Bone marrow (tissue), 2 donors: ENCODE measurements around the gene EFNA2.
"Not testable (repeated sequence)": the region's sequence is repeated elsewhere in the genome, so short reads cannot be mapped to it uniquely, and the experiment has no call there.

Source experiments
- DNase-seq, 2 donors: peaks; one replicate each; lab custom pipeline; 2025; lab: John Stamatoyannopoulos, UW

EFNA2 gene

DNA sequence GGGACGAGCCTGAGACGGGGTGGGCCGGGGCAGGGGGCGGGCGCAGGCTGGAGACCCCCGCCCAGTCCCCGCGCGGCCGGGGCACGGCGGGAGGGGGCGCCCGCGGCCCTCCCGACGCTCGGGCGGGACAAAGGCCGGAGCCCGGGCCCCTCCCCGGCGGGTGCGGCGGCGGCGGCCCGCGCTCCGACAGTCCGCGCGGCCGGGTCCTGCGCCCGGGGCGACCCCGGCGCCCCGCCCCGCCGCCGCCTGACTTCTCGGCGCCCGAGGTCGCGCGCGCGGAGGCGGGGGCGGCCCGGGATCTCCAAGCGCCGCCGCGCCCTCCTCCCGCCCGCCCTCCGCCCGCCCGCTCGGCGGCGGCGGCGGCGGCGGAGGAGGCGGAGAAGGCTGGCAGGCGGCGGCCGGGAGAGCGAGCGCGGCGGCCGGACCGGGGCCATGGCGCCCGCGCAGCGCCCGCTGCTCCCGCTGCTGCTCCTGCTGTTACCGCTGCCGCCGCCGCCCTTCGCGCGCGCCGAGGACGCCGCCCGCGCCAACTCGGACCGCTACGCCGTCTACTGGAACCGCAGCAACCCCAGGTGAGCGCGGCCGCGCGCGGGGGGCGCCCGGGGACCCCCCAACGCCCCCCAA is at the start of gene EFNA2:
Gene EFNA2, plus strand, starts transcription at position 137 of the 624 bp plus-strand sequence. Its CDS starts 296 bp downstream, at position 433.
- no peak for DNase-seq

DNA sequence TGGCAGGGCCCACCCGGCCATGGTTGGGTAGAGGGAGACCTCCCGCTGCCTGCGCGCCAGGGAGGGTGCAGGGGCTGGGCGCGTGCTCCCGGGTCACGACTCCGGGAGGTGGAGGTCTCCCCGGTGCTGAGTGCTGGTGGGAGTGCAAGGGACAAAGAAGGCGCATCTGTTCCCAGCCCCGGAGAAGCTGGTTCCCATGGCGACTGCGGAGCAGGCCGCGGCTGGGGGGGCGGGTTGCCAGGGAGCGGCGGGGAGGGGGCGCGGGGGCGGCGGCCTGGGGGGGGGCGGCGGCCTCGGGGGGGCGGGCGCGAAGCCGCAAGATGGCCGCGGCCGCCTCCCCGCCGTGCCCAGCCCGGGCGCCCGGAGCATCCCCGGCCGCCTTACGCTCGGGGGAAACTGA is 49.1 kb upstream of the EFNA2 start:
- no peak for DNase-seq

DNA sequence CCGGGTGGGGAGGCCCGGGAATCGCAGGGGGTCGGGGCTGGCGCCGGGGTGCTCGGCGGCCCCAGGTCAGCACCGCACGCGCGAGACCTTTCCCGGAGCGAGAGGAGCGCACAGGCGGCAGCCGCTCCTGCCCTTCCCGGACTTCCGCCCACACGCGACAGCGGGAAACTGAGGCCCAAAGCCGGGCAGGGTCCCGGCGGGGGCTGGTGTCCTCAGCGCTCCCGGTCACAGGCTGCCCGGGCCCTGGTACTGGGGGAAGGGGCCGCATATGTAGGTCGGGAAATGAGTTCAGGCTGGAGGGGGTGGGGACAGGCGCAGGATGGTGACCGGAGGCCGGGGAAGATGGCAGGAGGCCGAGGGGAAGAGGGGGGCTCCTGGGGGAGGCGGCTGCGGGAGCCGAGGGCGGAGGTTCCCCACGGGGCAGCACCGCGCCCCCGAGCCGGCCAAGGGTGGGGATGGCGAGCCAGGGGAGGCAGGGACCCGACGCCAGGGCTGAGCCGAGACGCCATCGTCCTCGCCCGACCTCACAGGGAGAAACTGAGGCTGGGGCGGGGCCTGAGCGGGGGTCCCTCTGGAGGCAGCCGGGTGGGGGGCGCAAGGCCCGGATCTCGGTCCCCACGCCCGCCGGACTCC is 48.5 kb upstream of the EFNA2 start:
- no peak for DNase-seq

DNA sequence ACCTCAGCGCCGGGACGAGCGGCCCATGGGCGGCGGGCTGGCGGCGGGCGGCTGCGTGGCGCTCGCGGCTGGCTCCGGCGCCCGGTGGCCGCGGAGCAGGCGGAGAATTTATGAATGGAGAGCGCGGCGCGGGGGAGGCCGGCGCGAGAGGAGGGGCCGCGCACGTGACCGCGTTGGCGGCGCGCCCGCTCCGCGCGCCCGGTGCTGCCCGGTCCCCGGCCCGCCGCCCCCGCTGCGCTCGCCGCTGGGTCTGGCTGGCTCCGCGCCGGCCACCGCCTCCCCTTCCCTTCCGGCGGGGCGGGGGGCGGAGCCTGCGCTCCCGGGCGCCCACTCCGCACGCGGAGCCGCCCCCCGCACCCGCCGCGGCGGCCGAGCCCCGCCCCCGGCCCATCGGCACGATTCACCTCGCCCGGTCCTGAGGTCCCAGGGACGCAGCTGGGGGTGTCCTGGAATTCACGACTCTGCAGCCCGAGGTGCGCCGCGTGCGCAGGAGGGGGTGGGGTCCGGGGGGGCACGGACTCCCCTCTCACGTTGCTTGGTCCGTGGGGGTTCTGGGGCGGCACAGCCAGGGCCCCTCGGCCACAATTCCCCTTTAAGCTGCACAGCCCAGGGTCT is 47.8 kb upstream of the EFNA2 start, which contains the start of gene CBARP:
Gene CBARP, minus strand, starts transcription at position 252 of the 615 bp plus-strand sequence. CDS start 1,905 bp downstream, outside the sequence.
- DNase-seq, result no peak

DNA sequence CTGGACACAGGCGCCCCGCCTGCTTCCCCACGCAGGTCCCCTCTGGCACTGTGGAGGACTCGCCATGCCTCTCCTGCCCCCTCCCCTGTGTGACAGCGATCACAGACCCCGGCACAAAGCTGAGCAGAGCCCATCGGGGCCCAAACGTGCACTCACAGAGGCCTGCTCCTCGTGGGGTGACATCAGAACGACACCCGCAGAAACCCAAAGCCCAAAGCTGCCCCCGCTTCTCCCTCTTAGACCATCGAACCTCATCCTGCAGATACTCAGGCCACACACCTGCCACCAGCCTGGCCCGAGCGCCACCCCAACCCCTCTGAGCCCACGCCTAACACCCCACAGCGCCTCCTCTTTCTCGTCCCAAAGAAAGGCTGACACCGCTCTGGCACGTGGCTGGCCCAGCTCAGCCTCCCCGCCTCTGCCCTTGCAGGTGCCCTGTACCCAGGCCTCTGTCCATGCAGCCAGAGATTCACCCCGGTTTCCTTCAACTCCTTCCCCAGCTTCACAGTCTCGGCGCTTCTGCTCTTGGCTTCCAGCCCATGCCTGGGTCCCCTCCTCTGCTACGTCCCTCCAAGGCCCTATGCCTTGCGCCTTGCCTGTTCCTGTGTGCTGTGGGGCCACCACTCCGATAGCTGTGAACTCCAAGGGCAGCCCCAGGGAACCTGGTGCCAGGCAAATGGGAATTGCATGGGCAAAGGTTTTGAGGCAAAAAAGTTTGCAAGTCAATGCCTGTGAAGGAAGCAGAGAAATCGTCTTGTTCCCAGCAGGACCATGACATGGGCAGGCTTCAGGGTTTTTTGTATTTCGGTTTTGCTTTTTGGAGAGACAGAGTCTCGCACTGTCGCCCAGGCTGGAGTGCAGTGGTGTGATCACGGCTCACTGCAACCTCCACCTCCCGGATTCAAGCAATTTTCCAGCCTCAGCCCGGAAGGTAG is 47.0 kb upstream of the EFNA2 start:
- DNase-seq, result no peak

DNA sequence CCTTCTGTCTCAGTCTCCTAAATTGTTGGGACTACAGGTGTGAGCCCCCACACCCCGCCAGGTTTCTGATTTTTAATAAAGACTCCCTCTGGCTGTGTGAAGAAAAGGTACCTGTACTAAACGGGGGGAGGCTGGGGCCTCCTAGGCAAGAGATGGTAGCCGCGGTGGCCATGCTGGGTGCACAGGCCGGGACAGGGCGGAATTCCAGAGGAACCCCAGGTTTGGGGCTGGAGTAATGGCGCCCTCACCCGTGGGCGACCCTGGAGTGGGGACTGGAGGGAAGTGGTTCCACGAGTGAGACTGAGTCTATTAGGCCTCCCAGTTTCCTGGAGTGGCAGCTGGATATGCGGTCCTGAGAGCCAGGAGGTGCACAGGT is 46.3 kb upstream of the EFNA2 start:
- no peak for DNase-seq

DNA sequence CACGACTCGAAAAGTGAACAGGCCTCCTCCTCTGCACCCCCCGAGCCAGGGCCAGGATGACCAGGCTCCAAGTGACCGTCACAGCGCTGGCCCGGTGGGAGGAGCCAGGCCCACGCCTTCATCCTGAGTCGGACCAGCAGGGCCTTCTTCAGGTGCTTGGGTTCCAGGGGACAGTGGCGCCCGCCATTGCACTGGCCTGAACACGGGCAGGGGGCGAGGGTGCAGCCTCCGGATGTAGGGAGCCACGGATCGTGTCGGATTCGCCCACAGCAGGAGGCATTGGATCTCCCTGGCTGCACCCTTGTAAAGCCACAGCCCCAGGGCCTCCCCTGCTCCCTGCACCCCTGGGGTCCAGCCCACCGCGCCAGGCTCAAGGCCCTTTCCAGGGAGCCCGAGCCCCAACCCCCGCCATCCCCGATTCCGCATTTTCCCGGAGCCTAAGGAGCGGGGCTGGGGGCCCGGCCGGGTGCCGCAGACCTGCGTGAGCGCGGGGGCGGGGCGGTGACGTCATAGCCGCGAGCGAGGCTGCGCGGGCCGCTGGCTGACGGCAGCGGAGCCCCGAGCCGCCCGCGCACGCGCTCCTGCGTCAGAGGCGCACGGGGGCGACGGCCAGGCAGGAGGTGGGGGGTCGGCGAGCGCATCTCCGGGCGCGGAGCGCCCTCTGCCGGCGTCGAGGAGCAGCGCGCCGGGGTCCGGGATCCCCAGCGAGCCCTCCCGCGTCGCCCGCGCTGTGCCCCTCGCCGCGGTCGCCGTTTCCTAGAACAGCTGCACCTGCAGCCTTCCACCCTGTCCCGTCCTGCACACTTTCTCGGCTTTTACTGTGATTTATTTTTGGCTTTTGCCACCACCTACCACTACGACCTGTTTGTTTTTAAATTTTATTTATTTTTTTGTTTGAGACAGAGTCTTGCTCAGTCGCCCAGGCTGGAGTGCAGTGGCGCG is 45.6 kb upstream of the EFNA2 start:
- peak; percentile 65 to 69 for DNase-seq

DNA sequence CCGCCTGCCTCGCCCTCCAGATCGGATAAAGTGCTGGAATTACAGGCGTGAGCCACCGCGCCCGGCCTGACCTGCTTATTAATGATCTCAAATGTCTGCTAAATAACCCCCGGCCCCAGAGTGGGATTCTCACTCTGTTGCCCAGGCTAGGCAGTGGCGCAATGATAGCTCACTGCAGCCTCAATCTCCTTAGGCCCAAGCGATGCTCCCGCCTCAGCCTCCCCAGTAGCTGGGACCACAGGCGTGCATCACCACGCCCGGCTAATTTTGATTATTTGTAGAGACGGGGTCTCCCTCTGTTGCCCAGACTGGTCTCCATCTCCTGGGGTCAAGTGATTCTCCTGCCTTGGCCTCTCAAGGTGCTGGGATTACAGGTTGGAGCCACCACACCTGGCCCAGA is 44.7 kb upstream of the EFNA2 start:
- DNase-seq, result no peak

DNA sequence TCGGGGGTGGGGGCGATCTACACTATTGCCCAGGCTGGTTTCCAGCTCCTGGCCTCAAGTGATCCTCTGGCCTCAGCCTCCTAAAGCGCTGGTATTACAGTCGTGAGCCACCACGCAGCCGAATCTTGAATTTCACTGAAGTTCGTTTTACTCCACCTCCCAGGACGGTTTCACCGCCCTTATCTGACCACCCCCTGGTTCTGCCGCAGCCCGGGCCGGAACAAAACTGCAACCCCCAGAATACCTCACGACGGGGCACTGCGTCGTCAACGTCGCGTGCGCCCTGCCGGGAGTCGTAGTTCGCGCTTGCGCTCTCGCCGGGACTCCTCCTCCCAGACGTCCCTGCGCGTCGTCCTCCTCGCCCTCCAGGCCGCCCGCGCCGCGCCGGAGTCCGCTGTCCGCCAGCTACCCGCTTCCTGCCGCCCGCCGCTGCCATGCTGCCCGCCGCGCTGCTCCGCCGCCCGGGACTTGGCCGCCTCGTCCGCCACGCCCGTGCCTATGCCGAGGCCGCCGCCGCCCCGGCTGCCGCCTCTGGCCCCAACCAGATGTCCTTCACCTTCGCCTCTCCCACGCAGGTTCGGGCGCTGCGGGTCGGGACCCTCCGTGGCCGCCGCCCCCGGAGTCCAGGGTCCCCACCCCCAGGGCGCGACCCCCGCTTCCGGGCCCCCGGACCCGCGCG is 44.1 kb upstream of the EFNA2 start, which contains the start of gene ATP5F1D:
Gene ATP5F1D, plus strand, starts transcription at position 335 of the 679 bp plus-strand sequence. Its CDS starts 100 bp downstream, at position 435.
- DNase-seq, result peak; percentile 59 to 79

DNA sequence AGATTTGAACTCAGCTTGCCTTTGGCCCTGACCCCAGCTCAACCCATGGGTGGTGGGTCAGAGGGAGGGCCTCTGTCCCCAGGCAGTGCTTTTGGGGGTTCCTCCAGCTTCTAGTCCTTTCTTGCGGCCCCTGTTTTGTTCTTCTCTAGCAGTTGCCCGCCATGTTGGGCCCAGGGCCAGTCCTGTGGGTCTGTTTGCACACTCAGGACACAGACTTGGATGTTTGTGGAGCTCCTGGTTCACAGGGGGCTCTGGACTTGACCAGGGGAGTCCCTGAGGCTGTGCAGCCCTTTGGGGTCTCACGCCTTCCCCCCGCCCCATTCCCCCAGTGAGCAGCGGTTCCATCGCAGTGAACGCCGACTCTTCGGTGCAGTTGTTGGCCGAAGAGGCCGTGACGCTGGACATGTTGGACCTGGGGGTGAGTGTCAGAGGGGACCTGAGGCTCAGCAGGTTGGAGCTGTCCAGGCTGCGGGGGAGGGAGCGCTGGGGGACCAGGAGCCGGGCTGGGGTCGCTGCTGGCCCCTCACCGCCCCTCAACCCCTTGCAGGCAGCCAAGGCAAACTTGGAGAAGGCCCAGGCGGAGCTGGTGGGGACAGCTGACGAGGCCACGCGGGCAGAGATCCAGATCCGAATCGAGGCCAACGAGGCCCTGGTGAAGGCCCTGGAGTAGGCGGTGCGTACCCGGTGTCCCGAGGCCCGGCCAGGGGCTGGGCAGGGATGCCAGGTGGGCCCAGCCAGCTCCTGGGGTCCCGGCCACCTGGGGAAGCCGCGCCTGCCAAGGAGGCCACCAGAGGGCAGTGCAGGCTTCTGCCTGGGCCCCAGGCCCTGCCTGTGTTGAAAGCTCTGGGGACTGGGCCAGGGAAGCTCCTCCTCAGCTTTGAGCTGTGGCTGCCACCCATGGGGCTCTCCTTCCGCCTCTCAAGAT is 41.6 kb upstream of the EFNA2 start:
- DNase-seq, result peak; percentile 65 to 69

DNA sequence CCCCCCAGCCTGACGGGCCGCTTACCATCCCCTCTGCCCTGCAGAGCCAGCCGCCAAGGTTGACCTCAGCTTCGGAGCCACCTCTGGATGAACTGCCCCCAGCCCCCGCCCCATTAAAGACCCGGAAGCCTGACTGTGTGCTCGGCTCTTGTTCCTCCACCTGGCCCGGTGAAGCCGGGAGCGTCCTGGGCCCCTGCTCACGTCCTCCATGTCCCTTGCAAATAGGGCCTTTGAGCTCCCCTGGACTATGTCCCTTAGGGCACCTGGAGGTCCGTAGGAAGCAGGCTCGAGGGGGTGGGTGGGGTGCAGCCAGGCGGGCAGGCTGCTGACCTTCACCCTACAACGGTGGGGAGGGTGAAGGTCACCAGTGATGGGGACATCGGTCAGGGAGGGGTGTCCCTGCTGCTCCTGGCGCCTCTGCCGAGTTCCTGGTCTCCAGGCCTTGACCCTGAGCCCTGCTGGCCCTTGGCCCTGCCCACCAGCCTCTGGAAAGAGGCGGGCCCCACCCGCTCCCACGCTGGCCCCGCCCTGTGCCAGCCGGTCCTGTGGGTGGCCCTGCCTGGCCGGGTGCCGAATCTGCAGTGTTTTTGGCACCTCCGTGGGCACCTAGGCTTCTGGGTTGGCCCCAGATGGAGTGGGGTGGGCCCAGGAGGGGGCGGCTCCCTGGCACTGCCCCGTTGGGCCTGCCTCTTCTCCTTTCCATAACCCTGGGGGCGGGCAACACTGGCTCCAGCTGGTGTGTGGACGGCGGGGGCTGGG is 40.8 kb upstream of the EFNA2 start:
- DNase-seq, result no peak

DNA sequence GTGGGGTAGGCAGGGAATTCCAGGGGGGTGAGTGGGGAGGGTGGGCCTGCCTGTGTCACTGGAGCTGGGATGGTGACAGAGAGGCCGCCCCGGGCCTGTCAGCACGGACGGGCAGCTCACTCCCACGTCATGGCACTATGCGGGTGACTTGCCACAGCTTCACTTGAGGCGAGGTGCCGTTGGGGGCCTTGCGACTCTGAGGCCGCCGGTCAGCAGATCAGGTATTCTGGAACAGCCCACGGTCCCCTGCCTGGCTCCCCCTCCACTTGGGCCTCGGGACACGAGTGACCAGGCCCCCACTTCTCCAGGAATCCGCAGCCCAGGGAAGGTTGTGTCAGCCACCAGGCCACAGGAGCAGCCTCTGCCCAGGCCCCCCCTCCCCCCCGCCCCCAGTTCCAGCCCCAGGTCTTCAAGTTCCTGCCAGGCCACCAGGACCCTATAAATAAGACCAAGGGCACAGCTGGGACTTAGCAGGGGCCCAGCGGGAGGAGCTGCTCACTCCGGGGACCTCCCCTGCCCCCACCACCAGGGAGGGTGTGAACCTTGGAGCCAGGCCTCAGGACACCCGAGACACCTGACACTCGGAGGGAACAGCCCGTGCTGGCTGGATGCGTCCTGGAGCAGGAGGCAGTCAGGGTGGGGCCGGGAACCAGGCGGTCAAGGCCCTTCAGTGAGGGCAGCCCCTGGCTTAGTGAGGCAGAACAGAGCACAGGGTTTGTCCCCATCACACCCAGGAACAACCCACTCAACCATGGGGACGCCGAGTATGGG is 40.0 kb upstream of the EFNA2 start:
- DNase-seq, result no peak

DNA sequence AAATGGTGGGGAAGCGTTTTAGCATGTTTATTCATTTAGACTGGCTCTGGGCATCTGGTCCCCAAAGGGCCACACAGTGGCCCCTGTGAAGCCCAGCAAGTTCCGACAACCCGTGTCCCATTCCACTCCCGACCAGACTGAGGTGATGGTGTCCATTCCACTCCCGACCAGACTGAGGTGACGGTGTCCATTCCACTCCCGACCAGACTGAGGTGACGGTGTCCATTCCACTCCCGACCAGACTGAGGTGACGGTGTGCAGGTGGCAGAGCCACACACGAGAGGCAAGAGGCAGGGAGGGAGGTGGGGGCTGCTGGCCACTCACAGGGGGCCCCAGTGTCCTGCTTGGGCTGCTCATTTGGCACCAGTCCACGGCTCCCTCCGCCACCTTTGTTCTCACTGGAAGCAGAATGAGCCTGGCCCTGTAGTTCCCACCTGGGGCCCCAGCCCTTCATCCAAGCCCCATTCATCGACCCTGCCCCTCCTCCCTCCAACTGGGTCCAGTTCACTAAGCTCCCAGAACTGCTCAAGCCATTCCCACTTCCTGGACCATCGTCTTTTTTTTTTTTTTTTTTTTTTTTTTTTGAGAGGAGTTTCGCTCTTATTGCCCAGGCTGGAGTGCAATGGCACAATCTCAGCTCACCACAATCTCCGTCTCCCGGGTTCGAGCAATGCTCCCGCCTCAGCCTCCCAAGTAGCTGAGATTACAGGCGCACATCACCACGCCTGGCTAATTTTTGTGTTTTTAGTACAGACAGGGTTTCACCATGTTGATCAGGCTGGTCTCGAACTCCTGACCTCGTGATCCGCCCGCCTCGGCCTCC is 39.2 kb upstream of the EFNA2 start:
- DNase-seq, result not testable (repeated sequence)

DNA sequence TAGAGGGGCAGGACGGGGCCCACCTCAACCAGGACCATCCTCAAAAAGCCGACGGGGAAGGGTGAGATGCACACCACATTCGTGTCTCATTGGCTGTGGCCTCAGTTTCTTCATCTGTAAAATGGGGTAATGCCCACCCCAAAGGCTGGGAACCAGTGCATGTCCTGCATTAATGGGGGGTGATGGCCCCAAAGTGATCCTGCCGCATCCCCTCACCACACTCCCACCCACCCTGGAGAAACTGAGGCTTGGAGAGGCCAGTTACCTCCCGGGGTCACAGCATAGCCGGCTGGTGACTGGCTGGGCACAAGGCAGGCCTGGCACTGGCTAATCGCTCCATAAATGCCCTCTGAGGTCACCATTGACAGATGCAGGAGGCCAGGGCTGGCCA is 37.9 kb upstream of the EFNA2 start:
- no peak for DNase-seq

DNA sequence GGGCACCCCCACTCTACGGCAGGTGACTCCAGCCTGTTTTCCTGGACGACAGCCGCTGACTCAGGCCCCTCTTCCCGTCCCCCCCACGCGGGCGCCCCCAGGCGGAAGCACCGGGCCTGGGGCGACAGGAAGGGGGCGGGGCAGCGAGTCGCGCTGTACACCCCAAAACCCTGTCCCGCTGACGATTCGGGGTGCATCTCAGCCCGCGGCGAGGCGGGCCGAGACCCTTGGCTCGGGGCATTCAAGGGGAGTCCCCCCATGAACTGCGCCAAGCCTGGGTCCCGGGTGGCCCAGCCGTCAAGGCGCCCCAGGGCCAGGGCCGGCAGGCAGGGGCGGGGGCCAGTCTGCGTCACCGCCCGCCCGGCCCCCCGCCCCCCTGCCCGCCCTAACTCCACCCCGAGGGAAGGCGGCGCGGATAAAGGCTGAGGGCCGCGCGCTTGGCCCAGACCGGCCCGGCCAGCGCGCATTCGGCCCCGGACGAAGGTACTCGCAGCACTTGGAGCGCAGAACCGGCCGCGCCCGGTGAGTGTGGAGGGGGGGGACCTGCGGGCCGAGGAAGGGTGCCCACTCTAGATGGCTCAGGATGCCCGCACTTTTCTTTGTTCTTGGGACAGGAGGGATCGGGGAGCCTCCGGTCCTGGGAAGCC is 37.4 kb upstream of the EFNA2 start, which contains the start of gene MIDN:
Gene MIDN, plus strand, starts transcription at position 445 of the 647 bp plus-strand sequence. CDS start 1,714 bp downstream, outside the sequence.
- DNase-seq, result peak; percentile 83 to 95

DNA sequence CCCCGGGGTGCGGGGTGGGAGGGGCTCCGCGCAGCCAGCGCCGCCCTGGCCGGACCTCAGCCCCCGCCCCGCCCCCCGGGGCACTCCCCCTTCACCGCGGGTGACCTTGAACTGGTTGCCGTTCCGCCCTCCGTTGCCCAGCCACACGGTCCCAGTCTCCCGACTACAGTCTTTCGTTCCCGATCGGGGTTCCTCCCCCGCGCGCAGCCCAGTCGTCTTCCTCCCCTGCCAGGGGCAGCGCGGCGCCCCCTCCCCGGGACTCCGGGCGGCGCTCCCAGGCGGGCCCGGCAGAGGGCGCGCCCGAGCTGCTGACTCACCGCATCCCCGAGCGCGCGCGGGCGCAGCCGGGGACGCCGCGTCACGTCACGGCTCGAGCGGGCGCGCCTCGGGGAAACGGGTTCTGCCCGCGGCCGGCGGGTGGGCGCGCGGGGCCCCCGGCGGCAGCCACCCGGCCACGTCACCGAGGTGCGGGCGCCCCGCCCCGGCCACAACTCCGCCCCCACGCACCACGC is 36.8 kb upstream of the EFNA2 start:
- peak in 1 of 2 donors; percentile 45 for DNase-seq
